HG03060 (cell line): Measurements from ENCODE around the gene MMP17.
"Not testable (repeated sequence)": the region's sequence is repeated elsewhere in the genome, so short reads cannot be mapped to it uniquely, and the experiment has no call there.

ENCODE experiments used
- ATAC-seq: cut with Tn5 transposase; IDR thresholded peaks from one replicate; pipeline ENCODE4 v1.9.1; 2021; ENCODE audit warnings: low read depth, moderate number of reproducible peaks; ENCODE audit not compliant: unreplicated experiment

MMP17 gene

DNA sequence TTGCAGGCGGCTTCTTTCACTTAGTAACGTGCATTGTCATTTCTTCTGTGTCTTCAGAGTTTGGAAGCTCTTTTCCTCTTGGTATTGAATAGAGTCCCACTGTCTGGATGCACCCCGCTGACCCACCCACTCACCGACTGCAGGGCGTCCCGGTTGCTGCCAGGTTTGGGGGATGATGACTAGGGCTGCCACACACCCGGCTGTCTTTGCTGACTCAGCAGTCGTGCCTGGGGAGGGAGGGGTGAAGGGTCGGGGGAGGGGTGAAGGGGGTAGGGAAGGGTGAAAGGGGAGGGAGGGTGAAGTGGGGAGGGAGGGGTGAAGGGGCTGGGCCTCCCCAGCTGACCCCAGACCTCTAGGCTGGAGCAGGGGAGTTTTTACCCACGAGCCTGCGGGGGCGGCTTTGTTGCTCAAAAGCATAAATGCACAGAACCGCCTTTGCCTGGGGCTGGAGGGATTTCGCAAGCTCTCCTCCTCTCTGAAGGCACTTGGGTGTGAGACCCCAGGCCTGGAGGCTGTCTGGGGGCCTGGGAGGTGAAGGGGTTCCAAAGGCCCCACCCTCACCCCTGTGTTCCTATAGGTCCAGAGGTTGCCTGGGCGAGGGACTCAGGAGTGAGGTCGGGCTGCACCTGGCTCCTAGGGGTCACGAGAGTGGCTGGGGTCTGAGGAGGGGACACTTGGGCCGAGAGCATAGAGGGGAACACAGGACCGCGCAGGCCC, 35.0 kb downstream of the MMP17 start:
- ATAC-seq: no peak

DNA sequence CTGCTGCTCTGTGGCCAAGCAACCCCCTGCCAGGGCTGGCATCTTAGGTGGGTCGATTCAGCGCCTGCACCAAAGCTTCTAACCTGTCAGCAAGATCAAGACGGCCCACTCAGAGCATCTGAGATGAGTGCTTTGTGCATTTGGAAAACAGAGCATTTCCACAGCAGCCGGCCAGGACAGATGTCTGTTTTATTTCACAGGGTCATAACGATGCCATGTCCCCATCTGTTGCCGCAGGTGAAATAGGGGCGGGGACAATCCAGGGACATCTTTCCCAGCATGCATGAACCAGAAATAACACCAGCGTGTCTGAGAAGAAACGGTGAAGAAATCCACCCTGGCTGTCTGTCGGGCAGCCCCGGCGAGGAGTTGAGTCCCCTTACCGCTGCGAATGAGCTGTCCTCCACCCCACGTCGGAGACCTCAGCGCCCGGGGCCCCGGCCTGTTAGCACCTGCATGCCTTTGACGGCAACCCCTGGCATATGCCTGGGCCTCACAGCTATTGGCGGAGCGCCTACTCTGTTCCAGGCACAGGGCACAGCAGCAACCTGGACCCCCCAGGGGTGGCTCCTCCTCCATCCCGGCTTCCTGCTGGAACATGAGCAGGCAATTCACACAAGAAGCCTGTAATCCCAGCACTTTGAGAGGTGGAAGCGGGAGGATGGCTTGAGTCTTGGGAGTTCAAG, 35.7 kb downstream of the MMP17 start:
- ATAC-seq: no peak

DNA sequence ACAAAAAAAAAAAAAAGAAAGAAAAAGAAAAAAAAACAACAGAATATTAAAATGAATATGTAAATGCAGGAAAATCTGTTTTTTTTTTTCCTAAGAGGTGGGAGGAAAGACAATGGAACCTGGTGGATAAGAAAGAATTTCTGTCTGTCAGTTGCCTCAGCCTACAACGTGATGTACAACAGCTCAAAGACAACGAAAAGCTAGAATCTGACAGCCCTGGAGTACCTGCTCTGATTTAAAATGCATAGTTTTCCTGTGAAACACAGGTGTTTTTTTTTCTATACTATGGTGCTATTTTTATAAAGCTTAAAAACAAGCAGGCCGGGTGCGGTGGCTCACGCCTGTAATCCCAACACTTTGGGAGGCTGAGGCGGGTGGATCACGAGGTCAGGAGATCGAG, 36.3 kb downstream of the MMP17 start:
- no peak for ATAC-seq

DNA sequence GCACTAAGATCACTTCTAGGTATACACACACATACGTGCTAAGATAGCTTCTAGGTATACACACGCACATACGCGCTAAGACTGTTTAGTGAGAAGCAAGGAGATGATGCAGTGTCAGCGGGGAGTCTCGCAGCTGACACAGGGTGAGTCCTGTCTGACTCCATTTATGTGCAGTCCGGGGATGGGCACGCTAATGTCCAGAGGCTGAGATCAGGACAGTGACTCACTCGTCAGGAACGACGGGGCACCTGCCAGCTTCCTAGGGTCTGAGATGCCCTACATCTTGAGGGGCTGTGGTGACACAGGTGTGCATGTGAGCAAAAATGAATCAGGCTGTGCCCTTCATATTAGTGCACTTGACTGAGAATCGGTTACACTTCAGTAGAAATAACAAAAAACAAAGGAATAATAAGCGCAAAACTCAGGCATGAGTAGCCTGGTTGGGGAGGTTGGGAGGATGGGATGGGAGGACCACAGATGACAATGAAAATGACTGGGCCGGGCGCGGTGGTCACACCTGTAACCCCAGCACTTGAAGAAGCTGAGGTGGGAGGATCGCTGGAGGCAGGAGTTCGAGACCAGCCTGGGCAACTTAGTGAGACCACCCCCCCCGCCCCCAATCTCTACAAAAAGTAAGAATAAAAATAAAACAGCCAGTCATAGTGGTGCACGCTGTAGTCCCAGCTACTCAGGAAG, 37.1 kb downstream of the MMP17 start:
- ATAC-seq: no peak

DNA sequence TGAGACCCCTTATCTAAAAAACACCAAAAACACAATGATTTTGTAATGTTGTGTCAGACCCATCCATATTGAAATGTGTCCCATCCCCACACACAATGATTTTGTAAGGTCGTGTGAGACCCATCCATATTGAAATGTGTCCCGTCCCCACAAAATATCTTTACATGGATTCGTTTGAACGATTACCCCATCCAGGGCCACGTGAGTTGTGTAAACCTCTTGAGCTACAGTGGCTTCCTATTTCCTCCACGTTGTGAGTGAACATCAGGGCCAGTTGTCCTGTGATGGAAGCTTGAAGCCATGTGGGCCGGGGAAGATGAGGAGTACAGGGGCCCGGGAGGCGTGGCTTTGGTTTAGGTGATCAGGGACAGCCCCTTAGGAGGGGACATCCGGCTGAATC, 39.3 kb downstream of the MMP17 start:
- ATAC-seq: no peak

DNA sequence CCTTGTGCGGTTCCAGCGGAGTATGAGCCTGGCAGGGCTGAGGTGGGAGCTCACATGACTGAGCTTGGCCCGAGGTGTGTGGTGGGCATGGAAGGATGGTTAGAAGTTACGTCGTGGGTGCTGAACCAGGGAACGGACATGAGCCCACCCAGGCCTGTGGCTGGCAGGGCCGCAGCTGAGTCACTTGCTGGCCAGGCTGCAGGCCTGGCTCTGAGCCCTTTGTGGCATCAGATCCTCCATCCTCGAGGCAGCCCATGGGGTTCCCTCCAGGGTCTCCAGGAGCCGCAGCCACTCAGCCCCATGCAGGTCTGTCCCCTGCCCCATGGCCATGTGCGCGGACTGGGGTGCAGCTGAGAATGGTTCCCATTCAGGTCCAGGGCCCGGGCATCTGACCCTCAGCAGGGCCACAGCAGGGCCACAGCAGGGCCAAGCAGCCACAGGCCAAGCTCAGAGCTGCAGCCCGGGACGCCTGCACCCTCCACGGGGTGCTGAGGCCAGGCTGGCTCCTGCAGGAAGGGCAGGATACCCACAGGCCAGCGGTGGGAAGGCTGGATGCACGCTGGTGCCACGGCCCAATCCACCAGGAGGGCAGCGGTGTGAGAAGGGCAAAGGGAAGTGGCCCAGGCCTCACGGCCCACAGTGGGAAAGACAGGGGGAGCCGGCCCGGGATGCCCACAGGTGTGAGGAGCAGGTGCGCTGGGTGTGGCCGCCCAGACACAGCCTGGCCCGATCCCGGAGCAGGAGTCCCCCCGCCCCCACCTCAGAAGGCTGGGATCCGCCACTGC, 39.9 kb downstream of the MMP17 start:
- no peak for ATAC-seq

DNA sequence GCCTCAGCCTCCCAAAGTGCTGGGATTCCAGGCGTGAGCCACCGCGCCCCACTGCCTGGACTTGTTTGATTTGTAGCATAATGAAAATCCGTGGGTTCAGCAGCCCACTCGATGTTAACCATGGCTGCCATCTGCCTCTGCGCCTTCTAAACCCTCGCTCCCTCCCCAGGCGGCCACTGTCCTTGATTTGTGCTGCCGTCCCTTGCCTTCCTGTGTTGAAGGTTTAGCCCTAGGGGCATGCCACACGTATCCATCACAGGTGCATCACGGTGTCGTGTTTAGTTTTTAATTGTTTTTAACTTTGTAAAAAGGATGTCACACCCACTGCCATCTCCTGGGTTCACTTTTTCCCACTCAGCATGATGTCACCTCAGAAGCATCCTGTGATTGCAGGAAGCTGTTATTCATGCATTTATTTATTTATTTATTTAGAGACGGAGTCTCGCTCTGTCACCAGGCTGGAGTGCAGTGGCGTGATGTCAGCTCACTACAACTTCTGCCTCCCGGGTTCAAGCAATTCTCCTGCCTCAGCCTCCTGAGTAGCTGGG, 41.8 kb downstream of the MMP17 start:
- no peak for ATAC-seq

DNA sequence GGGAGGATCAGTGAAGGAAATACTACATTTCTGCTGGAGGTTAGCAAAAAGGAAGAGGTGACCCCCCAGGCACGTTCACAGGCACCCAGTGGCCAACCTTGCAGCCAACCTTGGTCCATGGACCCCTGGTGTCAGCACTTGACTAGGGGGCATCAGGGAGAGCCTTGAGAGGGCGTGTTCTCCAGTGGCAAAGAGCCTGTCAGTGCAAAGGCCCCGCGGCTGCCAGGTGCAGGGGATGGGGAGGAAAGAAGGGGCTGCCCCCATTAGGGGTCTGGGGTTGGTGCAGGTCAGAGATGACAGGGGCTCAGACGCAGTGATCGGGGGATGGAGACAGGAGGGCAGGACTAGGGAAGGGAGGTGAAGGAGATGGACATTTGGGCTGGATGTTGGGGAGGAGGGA, 43.5 kb downstream of the MMP17 start:
- ATAC-seq: no peak

DNA sequence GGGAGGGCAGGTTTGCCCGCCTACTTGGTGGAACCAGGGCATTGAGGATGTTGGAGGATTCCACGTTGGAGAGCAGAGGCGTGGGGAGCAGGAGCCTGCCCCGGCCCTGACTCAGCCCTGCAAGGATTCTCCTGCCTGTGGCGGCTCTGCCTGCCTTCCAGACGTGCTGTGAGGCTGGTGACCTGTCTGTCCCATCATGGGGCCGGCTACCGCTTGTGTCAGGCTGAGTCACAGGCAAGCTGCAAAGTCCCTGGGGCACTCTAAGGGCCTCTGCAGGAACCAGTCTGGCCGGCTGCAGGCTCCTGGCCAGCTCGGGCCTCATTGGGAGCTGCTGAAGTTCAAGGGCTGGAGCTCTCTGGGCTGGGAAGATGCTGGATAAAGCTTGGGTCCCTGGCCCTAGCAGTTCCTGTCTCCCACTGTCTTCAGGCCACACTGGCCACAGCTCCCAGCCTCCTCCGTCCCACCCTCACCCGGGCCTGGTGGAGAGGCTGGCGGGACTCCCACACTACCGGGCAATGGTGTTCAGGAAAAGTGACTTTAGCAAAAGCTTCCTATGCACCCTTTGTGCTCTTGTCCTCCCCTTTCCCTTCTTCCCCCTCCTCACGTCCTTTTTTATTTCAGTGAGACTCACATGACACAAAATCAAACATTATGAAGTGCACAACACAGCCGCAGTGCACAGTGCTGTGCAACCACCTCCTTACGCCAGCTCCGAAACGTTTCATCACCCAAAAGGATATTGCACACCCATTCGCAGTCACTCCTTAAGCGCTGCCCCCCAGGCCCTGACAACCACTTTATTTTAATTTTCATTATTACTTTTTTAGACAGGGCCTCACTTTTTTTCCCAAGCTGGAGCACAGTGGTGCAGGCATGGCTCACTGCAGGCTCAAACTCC, 44.2 kb downstream of the MMP17 start:
- ATAC-seq: no peak

DNA sequence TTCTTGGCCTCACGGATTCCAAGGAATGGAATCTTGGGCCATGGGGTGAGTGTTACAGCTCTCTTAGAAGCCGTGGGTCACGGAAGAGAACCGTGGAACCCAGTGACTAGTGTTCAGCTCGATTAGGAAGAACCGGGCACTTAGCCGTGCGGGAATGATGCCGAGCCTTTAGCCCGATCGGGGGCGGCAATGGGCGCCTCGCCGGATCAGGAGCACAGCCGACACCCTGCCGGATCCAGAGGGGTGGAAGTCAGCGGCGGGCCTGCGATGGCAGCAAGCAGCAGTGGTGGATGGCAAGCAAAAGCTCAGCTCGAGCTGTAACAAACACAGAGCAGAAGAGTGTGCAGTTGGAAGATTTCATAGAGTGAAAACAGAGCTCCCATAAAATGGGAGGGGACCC, 45.1 kb downstream of the MMP17 start:
- ATAC-seq: no peak

DNA sequence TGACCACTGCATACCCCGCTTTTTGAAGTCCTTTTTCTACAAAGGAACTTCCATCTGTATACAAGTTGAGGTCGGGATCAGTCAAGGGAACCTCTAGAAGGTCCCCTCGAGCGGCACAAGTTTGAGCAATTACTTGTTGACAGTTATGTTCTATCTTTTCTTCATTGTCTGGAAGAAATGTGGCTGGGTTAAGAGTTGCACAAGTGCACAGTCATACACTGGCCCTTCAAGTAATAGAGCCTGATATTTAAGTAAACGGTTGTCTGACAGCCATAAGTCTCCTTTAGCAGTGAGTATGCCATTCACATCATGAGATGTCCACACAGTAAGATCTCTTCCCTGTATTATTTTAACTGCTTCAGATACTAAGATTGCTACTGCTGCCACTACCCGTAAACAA, 46.8 kb downstream of the MMP17 start:
- ATAC-seq: not testable (repeated sequence)

DNA sequence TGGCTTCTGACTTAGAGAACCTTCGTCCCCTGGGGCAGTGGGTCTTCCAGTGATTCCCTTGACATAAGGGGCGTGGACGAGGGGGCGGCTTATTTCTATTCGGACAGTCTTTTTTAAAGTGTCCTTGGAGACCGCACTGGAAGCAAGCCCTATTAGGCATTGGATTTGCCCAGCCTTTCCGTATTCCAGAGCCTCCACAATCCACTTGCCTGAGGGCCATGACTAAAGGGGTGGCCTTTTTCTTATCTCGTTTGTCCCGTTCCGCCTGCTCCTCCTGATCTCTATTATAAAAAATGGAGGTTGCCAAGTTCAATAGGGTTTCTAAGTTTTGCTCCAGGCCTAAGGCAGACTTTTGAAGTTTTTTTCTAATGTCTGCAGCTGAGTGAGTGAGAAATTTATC, 49.0 kb downstream of the MMP17 start:
- ATAC-seq: not testable (repeated sequence)

DNA sequence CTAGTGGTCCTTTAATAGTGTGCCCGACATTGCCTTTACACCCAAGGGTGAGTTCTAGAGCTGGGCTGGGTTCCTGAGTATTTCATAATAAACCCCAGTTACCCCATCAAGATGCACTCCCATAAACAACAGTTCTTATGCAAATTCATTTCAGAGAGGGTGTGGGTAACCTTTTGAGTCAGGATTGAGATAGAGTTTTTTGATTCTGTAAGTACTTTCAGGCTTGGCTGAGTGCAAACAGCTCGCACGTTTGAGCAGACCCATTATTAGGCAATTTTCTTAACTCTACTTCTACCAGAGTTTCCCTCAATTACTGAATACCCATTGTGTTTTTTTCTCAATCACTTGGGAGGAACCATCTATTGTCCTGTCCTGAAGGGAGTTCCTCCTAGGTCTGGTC, 50.2 kb downstream of the MMP17 start:
- not testable (repeated sequence) for ATAC-seq

DNA sequence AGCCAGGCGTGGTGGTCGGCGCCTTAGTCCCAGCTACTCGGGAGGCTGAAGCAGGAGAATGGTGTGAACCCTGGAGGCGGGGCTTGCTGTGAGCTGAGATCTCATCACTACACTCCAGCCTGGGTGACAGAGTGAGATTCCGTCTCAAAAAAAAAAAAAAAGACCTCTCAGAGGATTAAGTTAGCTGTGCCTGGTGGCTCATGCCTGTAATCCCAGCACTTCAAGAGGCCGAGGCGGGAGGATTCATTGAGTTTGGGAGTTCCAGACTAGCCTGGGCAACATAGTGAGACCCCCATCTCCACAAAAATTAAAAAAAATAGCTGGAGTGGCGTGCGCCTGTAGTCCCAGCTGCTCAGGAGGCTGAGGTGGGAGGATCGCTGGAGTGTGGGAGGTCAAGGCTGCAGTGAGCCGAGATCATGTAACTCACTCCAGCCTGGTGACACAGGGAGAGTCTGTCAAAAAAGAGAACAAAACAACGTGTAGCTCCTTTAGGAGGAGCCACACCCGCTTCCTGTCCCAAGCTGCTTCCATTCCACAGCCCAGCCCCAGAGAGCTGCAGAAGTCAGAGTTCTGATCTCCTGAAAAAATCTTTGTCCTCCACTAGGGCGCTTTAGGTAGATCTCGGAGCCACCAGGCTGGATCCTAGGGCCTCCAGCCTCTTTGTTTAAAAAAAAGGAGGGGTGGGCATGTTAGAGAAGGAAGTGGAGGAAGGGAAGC, 54.8 kb downstream of the MMP17 start:
- ATAC-seq: no peak

DNA sequence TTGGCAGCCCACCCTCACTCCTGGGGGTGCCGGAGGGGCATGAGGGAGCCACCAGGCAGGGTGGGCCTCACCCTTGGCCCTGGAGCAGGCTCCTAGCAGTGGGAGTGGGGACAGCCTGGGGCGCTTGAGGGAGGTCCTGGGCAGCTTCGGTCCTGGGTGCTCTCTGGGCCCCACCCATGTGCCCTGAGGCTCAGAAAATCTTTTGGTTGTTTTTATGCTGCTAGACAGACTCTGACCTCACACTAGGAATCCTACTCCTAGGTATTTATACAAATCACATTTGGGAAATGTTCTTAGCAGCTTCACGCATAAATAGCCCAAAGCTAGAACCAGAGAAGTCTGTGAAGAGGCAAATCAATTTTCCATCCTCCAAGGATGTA, 55.3 kb downstream of the MMP17 start:
- ATAC-seq: no peak

DNA sequence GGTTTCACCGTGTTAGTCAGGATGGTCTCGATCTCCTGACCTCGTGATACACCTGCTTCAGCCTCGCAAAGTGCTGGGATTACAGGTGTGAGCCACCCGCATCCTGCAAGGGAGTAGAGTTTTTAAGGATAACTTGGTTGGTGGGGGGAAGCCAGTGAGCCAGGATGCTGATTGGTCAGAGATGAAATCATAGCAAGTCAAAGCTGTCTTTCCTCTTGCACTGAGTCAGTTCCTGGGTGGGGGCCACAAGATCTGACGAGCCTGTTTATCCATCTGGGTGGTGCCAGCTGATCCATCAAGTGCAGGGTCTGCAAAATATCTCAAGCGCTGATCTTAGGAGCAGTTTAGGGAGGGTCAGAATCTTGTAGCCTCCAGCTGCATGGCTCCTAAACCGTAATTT, 56.9 kb downstream of the MMP17 start:
- ATAC-seq: not testable (repeated sequence)

DNA sequence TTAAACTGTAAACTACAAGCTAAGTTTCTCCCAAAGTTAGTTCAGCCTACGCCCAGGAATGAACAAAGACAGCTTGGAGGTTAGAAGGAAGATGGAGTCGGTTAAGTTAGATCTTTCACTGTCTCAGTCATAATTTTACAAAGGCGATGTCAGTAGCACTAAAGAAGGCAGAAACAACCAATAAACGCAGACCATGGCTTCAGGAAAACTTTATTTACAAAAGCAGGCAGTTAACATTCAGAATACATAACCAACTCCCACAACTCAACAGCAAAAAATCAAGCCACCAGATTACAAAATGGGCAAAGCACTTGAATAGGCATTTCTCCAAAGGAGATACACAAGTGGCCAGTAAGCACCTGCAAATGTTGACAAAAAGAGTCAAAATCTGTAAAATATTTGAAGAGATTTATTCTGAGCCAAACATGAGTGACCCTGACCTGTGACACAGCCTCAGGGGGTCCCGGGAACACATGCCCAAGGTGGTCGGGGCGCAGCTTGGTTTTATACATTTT, 57.4 kb downstream of the MMP17 start:
- ATAC-seq: no peak

DNA sequence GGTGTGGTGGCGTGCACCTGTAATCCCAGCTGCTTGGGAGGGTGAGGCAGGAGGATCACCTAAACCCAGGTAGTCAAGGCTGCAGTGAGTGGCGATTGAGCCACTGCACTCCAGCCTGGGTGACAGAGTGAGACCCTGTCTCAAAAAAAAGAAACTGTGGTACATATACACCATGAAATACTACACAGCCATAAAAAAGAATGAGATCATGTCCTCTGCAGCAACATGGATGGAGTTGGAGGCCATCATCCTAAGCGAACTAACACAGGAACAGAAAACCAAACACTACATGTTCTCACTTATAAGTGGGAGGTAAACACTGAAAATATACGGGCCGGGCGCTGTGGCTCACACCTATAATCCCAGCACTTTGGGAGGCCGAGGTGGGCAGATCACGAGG, 63.5 kb downstream of the MMP17 start:
- not testable (repeated sequence) for ATAC-seq
